GM23248 (cell line): ENCODE measurements around the gene NFATC3. TPM values are rescaled to one million over a fixed set of nuclear protein-coding genes. Genes with fewer than 3 reads are reported as not detected.
A peak's percentile ranks its signal among the peaks of the same experiment; 100 is the strongest.

Source experiments
- DNase-seq: peaks from one replicate; pipeline ENCODE4 v3.0.0-alpha.2; 2015
- H2AFZ ChIP-seq: fragments of 200-600 bp; sonication (generic); 2 replicates; pipeline ENCODE4 v1.6.1; 2016; ENCODE audit warnings: antibody characterized with exemption
- H3F3A ChIP-seq: fragments of 200-600 bp; sonication (generic); 2 replicates; pipeline ENCODE4 v1.6.1; 2016; ENCODE audit warnings: mild to moderate bottlenecking, antibody characterized with exemption, mixed run types; ENCODE audit not compliant: insufficient read depth
- H3K27ac ChIP-seq: fragments of 200-600 bp; sonication (generic); 2 replicates; pipeline ENCODE4 v1.5.1; 2016; ENCODE audit warnings: mild to moderate bottlenecking
- H3K27me3 ChIP-seq: fragments of 200-600 bp; sonication (generic); replicated peaks from 2 replicates; pipeline ENCODE4 v1.6.1; 2016; ENCODE audit warnings: mild to moderate bottlenecking; ENCODE audit not compliant: insufficient read depth
- H3K36me3 ChIP-seq: fragments of 200-600 bp; sonication (generic); 2 replicates; pipeline ENCODE4 v1.6.1; 2016; ENCODE audit warnings: low read depth, mild to moderate bottlenecking
- H3K4me1 ChIP-seq: fragments of 200-600 bp; sonication (generic); 2 replicates; pipeline ENCODE4 v1.6.1; 2016; ENCODE audit warnings: mild to moderate bottlenecking; ENCODE audit not compliant: insufficient read depth
- H3K4me2 ChIP-seq: fragments of 200-600 bp; sonication (generic); one replicate; pipeline ENCODE4 v1.6.1; 2016; ENCODE audit warnings: mild to moderate bottlenecking; ENCODE audit not compliant: unreplicated experiment
- H3K4me3 ChIP-seq: fragments of 200-600 bp; sonication (generic); 2 replicates; pipeline ENCODE4 v1.5.1; 2016; ENCODE audit warnings: mild to moderate bottlenecking
- H3K79me2 ChIP-seq: fragments of 200-600 bp; sonication (generic); 2 replicates; pipeline ENCODE4 v1.6.1; 2016; ENCODE audit warnings: mild to moderate bottlenecking; ENCODE audit not compliant: insufficient read depth
- H3K9ac ChIP-seq: fragments of 200-600 bp; sonication (generic); 2 replicates; pipeline ENCODE4 v1.6.1; 2016; ENCODE audit warnings: mild to moderate bottlenecking
- H3K9me2 ChIP-seq: fragments of 200-600 bp; sonication (generic); 2 replicates; pipeline ENCODE4 v1.6.1; 2016; ENCODE audit warnings: mixed run types, mild to moderate bottlenecking, moderate library complexity; ENCODE audit not compliant: insufficient read depth
- H3K9me3 ChIP-seq: fragments of 200-600 bp; sonication (generic); one replicate; pipeline ENCODE4 v1.6.1; 2017; ENCODE audit warnings: low read depth
- H4K20me1 ChIP-seq: fragments of 200-600 bp; sonication (generic); 2 replicates; pipeline ENCODE4 v1.6.0; 2016; ENCODE audit not compliant: insufficient read depth
- EZH2 ChIP-seq: fragments of 200-600 bp; sonication (generic); IDR thresholded peaks from 2 replicates; pipeline ENCODE4 v1.6.1; 2018; ENCODE audit warnings: antibody characterized with exemption, mild to moderate bottlenecking; ENCODE audit not compliant: insufficient read depth, poor library complexity, severe bottlenecking
- EZH2phosphoT487 ChIP-seq: fragments of 200-600 bp; sonication (generic); IDR thresholded peaks from 2 replicates; pipeline ENCODE4 v1.6.1; 2018; ENCODE audit warnings: antibody characterized with exemption, moderate library complexity, mild to moderate bottlenecking, low read depth; ENCODE audit not compliant: insufficient read depth
- WGBS, 2 experiments: methylation state at CpG; one replicate each; pipeline ENCODE4 v1.1.6; 2015 to 2017; ENCODE audit warnings: low lambda C conversion rate in 2 of 2, low coverage in 1 of 2; ENCODE audit errors: missing lambda C conversion rate in 2 of 2; 5-methylcytosine and 5-hydroxymethylcytosine counted together
- in situ Hi-C: fragments of 300-500 bp; cut with MboI; formaldehyde crosslinking; loops from 2 replicates; pipeline ENCODE4 v1.15.0; 2020
- polyA plus RNA-seq: library from polyadenylated mRNA; unstranded; fragments of >200 nt; fragmentation: Nextera tagmentation; extraction: Ambion mirVana; gene quantifications from 2 replicates; pipeline ENCODE4 v1.2.1, GENCODE V29; 2016
- total RNA-seq: library from RNA; depleted of rRNA; stranded (reverse); fragments of >200 nt; shearing (Covaris generic); gene quantifications from 2 replicates; pipeline ENCODE4 v1.2.3, GENCODE V29; 2014

The NFATC3 gene
- total and polyA plus RNA-seq, 2 experiments from 2014 or later = 10.2 to 14.2 TPM

- peaks cover 10% of the 10 kb centered on the region for H3K4me1 ChIP-seq
- H3K4me3 ChIP-seq = peak overlapping the region; percentile 91
- DNase-seq = no peak
- in situ Hi-C loops = no loop called here
- peaks cover 31% of the 10 kb centered on the region for H3K79me2 ChIP-seq
- no peaks in the 10 kb centered on the region for H3K27me3 ChIP-seq
- H2AFZ ChIP-seq = no peak overlapping the region
- TF ChIP-seq EZH2phosphoT487 (no peak), EZH2 (no peak)
- no peaks in the 10 kb centered on the region for H3F3A ChIP-seq
- H3K27ac ChIP-seq = no peak overlapping the region
- WGBS, 2 experiments = 77 to 79% methylated on average over 7 of the region's 7 CpGs
- peak overlapping the region; percentile 93 for H3K4me2 ChIP-seq
- no peaks in the 10 kb centered on the region for H4K20me1 ChIP-seq
- H3K9me2 ChIP-seq = no peaks in the 10 kb centered on the region
- no peaks in the 10 kb centered on the region for H3K9me3 ChIP-seq
- H3K36me3 ChIP-seq = no peaks in the 10 kb centered on the region
- peak overlapping the region; percentile 78 for H3K9ac ChIP-seq
These were observed 161.0 kb downstream of the NFATC3 start for GRCh38 chr16:68246121-68246520.

GRCh38 chr16:68246666-68247065 is 161.5 kb downstream of the NFATC3 start:
- WGBS, 2 experiments = 59 to 69% methylated on average over 5 of the region's 5 CpGs

GRCh38 chr16:68247400-68247799 is 162.2 kb downstream of the NFATC3 start:
- no peak for TF ChIP-seq EZH2phosphoT487
- no peak for TF ChIP-seq EZH2
- Histone ChIP-seq H3K36me3 (no peaks in the 10 kb centered on the region), H3K9me2 (no peaks in the 10 kb centered on the region), H3K27me3 (no peaks in the 10 kb centered on the region), H3K79me2 (peaks cover 31% of the 10 kb centered on the region), H3K4me3 (no peak overlapping the region), H3K9me3 (no peaks in the 10 kb centered on the region), H3K27ac (no peak overlapping the region), H2AFZ (no peak overlapping the region), H3K9ac (no peak overlapping the region), H4K20me1 (no peaks in the 10 kb centered on the region), H3K4me2 (no peak overlapping the region), H3F3A (no peaks in the 10 kb centered on the region), H3K4me1 (peaks cover 10% of the 10 kb centered on the region)
- in situ Hi-C loops = no loop called here
- 93 to 94% methylated on average over 4 of the region's 4 CpGs for WGBS, 2 experiments
- no peak for DNase-seq

More at GRCh38 chr16:68246666-68247065, 161.5 kb downstream of the NFATC3 start:
- peaks cover 10% of the 10 kb centered on the region for H3K4me1 ChIP-seq
- peak overlapping the region; percentile 91; the same call in 1 of the 2 replicates for H3K4me3 ChIP-seq
- no peaks in the 10 kb centered on the region for H3K27me3 ChIP-seq
- H4K20me1 ChIP-seq = no peaks in the 10 kb centered on the region
- H3K4me2 ChIP-seq = peak overlapping the region; percentile 93
- H3K36me3 ChIP-seq = no peaks in the 10 kb centered on the region
- TF ChIP-seq EZH2 (no peak), EZH2phosphoT487 (no peak)
- H2AFZ ChIP-seq = no peak overlapping the region
- DNase-seq = peak; percentile 34
- peaks cover 31% of the 10 kb centered on the region for H3K79me2 ChIP-seq
- peak overlapping the region; percentile 18; the same call in 1 of the 2 replicates for H3K9ac ChIP-seq
- H3F3A ChIP-seq = no peaks in the 10 kb centered on the region
- no peak overlapping the region for H3K27ac ChIP-seq
- no peaks in the 10 kb centered on the region for H3K9me2 ChIP-seq
- in situ Hi-C loops = no loop called here
- no peaks in the 10 kb centered on the region for H3K9me3 ChIP-seq

GRCh38 chr16:68247932-68248331 is 162.8 kb downstream of the NFATC3 start:
- Histone ChIP-seq H4K20me1 (no peaks in the 10 kb centered on the region), H3K4me3 (no peak overlapping the region), H2AFZ (no peak overlapping the region), H3K9ac (no peak overlapping the region), H3F3A (no peaks in the 10 kb centered on the region), H3K27me3 (no peaks in the 10 kb centered on the region), H3K27ac (no peak overlapping the region), H3K36me3 (no peaks in the 10 kb centered on the region; the same call in 1 of the 2 replicates), H3K4me2 (no peak overlapping the region), H3K4me1 (peaks cover 10% of the 10 kb centered on the region), H3K9me2 (no peaks in the 10 kb centered on the region), H3K79me2 (peaks cover 31% of the 10 kb centered on the region), H3K9me3 (no peaks in the 10 kb centered on the region)
- DNase-seq = no peak
- no peak for TF ChIP-seq EZH2
- TF ChIP-seq EZH2phosphoT487 = no peak
- WGBS, 2 experiments = 91 to 94% methylated on average over 4 of the region's 4 CpGs
- in situ Hi-C loops = no loop called here

GRCh38 chr16:68249371-68249770 is 164.2 kb downstream of the NFATC3 start:
- no peak for DNase-seq
- no peak overlapping the region for H3K9ac ChIP-seq
- in situ Hi-C loops = no loop called here
- H3K27me3 ChIP-seq = no peaks in the 10 kb centered on the region
- H3K9me3 ChIP-seq = no peaks in the 10 kb centered on the region
- no peak overlapping the region for H2AFZ ChIP-seq
- TF ChIP-seq EZH2 = no peak
- no peak for TF ChIP-seq EZH2phosphoT487
- no peaks in the 10 kb centered on the region for H3F3A ChIP-seq
- peaks cover 10% of the 10 kb centered on the region for H3K4me1 ChIP-seq
- 92 to 93% methylated on average over 3 to 4 of the region's 4 CpGs for WGBS, 2 experiments
- H3K9me2 ChIP-seq = no peaks in the 10 kb centered on the region
- H4K20me1 ChIP-seq = no peaks in the 10 kb centered on the region
- peaks cover 31% of the 10 kb centered on the region for H3K79me2 ChIP-seq
- no peak overlapping the region for H3K4me2 ChIP-seq
- H3K36me3 ChIP-seq = no peaks in the 10 kb centered on the region; the same call in 1 of the 2 replicates
- H3K27ac ChIP-seq = no peak overlapping the region
- no peak overlapping the region for H3K4me3 ChIP-seq
